K562 (cell line): ENCODE measurements around the gene PHF14. TPM values are rescaled to one million over a fixed set of nuclear protein-coding genes. Genes with fewer than 3 reads are reported as not detected.

Source experiments
- ARID3A ChIP-seq: IDR thresholded peaks from 2 replicates; pipeline ENCODE4 v1.6.1; 2012; ENCODE audit warnings: low read depth, low read length, improper control_type of control experiment, borderline replicate concordance
- ATF1 ChIP-seq, 2 experiments: fragments of 450-650 bp in 1 of 2; IDR thresholded peaks; 2 replicates each; pipeline ENCODE4 v1.6.1; 2016; ENCODE audit warnings: missing compliant biosample characterization in 1 of 2, missing genetic modification characterization in 1 of 2
- ILK ChIP-seq: fragments of 450-650 bp; IDR thresholded peaks from 2 replicates; pipeline ENCODE4 v1.6.1; 2016; ENCODE audit warnings: missing genetic modification characterization, low read depth, mild to moderate bottlenecking, missing compliant biosample characterization, moderate library complexity, borderline replicate concordance
- L3MBTL2 ChIP-seq: fragments of 450-650 bp; IDR thresholded peaks from 2 replicates; pipeline ENCODE4 v1.6.1; 2016; ENCODE audit warnings: mild to moderate bottlenecking, moderate library complexity
- MTA1 ChIP-seq: fragments of 450-650 bp; IDR thresholded peaks from 2 replicates; pipeline ENCODE4 v1.6.1; 2017; ENCODE audit warnings: borderline replicate concordance
- NR2C1 ChIP-seq, 2 experiments: fragments of 450-650 bp; IDR thresholded peaks; 2 replicates each; pipeline ENCODE4 v1.6.1; 2017; ENCODE audit warnings: mild to moderate bottlenecking in 2 of 2, antibody characterized with exemption in 1 of 2, inconsistent platforms in 1 of 2, missing compliant biosample characterization in 1 of 2, missing genetic modification characterization in 1 of 2
- RBBP5 ChIP-seq: fragments of 200-600 bp; sonication (generic); IDR thresholded peaks from 2 replicates; pipeline ENCODE4 v1.6.1; 2012; ENCODE audit warnings: borderline replicate concordance, mild to moderate bottlenecking, low read length, control low read depth, inconsistent platforms; ENCODE audit not compliant: insufficient read depth, poor library complexity, severe bottlenecking
- SLC30A9 ChIP-seq: fragments of 250-450 bp; sonication (Bioruptor Pico); IDR thresholded peaks from 2 replicates; pipeline ENCODE4 v1.8.0; 2022; ENCODE audit warnings: mild to moderate bottlenecking, moderate library complexity
- SP1 ChIP-seq: sonication (generic); formaldehyde crosslinking; IDR thresholded peaks from 2 replicates; pipeline ENCODE4 v1.8.1; 2022; ENCODE audit warnings: mild to moderate bottlenecking, missing genetic modification reagents
- STAG1 ChIP-seq: sonication (generic); formaldehyde crosslinking; IDR thresholded peaks from 2 replicates; pipeline ENCODE4 v1.5.0; 2020; ENCODE audit warnings: missing genetic modification reagents, borderline replicate concordance
- TEAD1 ChIP-seq, 2 experiments: fragments of 450-650 bp in 1 of 2; sonication (generic) in 1 of 2; formaldehyde crosslinking; IDR thresholded peaks; 2 replicates each; pipeline versions ENCODE4 v1.4.0 to v1.8.0; 2020 to 2022; ENCODE audit warnings: mild to moderate bottlenecking in 2 of 2, missing genetic modification reagents in 1 of 2
- U2AF1 ChIP-seq: fragments of 200-400 bp; formaldehyde crosslinking; optimal IDR thresholded peaks from 2 replicates; pipeline ENCODE3; 2017; ENCODE audit warnings: mild to moderate bottlenecking, low read depth, low read length, moderate library complexity
- ZNF740 ChIP-seq, 3 experiments: fragments of 200-800 bp in 1 of 3; sonication (Bioruptor generic) in 1 of 3; sonication (generic) in 1 of 3; formaldehyde crosslinking in 1 of 3; IDR thresholded peaks; 2 replicates each; pipeline versions ENCODE4 v1.6.1 to v1.8.0; 2016 to 2022; ENCODE audit warnings: mild to moderate bottlenecking in 2 of 3, missing compliant biosample characterization in 2 of 3, missing genetic modification characterization in 2 of 3, missing genetic modification reagents in 1 of 3
- polyA plus RNA-seq, 8 experiments: library from polyadenylated mRNA; depleted of rRNA in 4 of 8; stranded (reverse) in 5 of 8; unstranded in 3 of 8; fragments of >200 nt; fragmentation: Nextera tagmentation in 2 of 8; fragmentation: Illumina TruSeq in 1 of 8; extraction: Ambion mirVana in 2 of 8; extraction: Trizol in 1 of 8; gene quantifications; 2 replicates each; pipeline versions ENCODE4 v1.2.1 to v1.2.3, GENCODE V29; 2011 to 2014; ENCODE audit warnings: inconsistent platforms in 1 of 8, missing spikeins in 1 of 8
- total RNA-seq, 7 experiments: library from RNA; depleted of rRNA in 6 of 7; stranded (reverse); fragments of >200 nt in 6 of 7; fragmentation: Illumina TruSeq in 2 of 7; extraction: Trizol in 2 of 7; gene quantifications; 2 replicates each; pipeline versions ENCODE4 v1.2.1 to v1.2.3, GENCODE V29; 2011 to 2021; ENCODE audit warnings: low replicate concordance in 1 of 7
- TF ChIP-seq, protein P1 (sequence below): sonication (generic); formaldehyde crosslinking; IDR thresholded peaks from 2 replicates; pipeline ENCODE4 v1.8.0; 2023; ENCODE audit warnings: mild to moderate bottlenecking, missing genetic modification reagents
- TF ChIP-seq, protein P2 (sequence below): fragments of 250-450 bp; sonication (Bioruptor Pico); IDR thresholded peaks from 2 replicates; pipeline ENCODE4 v1.8.0; 2022; ENCODE audit warnings: moderate library complexity, mild to moderate bottlenecking, inconsistent platforms
- TF ChIP-seq, protein P3 (sequence below), 2 experiments: fragments of 450-650 bp; IDR thresholded peaks; 2 replicates each; pipeline ENCODE4 v1.6.1; 2016
- TF ChIP-seq, protein P4 (sequence below): fragments of 250-450 bp; sonication (Bioruptor Pico); IDR thresholded peaks from 2 replicates; pipeline ENCODE4 v1.4.0; 2020; ENCODE audit warnings: mild to moderate bottlenecking, moderate library complexity

Gene PHF14
- total and polyA plus RNA-seq, 9 of the 15 experiments (the other 6 are each of a cell fraction or from before 2014, with no cell fraction given), result 27.5 to 67.6 (median 41.4) TPM

- TF ChIP-seq, protein P1, sequence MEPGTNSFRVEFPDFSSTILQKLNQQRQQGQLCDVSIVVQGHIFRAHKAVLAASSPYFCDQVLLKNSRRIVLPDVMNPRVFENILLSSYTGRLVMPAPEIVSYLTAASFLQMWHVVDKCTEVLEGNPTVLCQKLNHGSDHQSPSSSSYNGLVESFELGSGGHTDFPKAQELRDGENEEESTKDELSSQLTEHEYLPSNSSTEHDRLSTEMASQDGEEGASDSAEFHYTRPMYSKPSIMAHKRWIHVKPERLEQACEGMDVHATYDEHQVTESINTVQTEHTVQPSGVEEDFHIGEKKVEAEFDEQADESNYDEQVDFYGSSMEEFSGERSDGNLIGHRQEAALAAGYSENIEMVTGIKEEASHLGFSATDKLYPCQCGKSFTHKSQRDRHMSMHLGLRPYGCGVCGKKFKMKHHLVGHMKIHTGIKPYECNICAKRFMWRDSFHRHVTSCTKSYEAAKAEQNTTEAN (CRISPR knock-in tag), result no peak
- no peak for TF ChIP-seq ATF1 (CRISPR knock-in tag; IDR thresholded peaks at IDR 0.05)
- peak; percentile 81 for TF ChIP-seq ATF1 (tag; IDR thresholded peaks at IDR 0.05)
- no peak for TF ChIP-seq ILK (tag)
- TF ChIP-seq, protein P2, sequence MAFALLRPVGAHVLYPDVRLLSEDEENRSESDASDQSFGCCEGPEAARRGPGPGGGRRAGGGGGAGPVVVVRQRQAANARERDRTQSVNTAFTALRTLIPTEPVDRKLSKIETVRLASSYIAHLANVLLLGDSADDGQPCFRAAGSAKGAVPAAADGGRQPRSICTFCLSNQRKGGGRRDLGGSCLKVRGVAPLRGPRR, result no peak
- peak; percentile 93 for TF ChIP-seq MTA1
- TF ChIP-seq ZNF740 (CRISPR knock-in tag; IDR thresholded peaks at IDR 0.05), result no peak
- TF ChIP-seq ZNF740 (tag; IDR thresholded peaks at IDR 0.05), result no peak
- TF ChIP-seq, protein P3, sequence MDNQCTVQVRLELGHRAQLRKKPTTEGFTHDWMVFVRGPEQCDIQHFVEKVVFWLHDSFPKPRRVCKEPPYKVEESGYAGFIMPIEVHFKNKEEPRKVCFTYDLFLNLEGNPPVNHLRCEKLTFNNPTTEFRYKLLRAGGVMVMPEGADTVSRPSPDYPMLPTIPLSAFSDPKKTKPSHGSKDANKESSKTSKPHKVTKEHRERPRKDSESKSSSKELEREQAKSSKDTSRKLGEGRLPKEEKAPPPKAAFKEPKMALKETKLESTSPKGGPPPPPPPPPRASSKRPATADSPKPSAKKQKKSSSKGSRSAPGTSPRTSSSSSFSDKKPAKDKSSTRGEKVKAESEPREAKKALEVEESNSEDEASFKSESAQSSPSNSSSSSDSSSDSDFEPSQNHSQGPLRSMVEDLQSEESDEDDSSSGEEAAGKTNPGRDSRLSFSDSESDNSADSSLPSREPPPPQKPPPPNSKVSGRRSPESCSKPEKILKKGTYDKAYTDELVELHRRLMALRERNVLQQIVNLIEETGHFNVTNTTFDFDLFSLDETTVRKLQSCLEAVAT (IDR thresholded peaks at IDR 0.05), result peak; percentile 86 to 90
- TF ChIP-seq TEAD1 (CRISPR knock-in tag; IDR thresholded peaks at IDR 0.05), result peak; percentile 98 to 99
- peak; percentile 66 for TF ChIP-seq L3MBTL2
- no peak; the same call in 1 of the 2 replicates for TF ChIP-seq NR2C1 (IDR thresholded peaks at IDR 0.05)
- TF ChIP-seq NR2C1 (tag; IDR thresholded peaks at IDR 0.05), result 0 out of 2 replicates have a peak, but pooled peaks have one; percentile 20
- TF ChIP-seq STAG1 (CRISPR knock-in tag), result no peak
- TF ChIP-seq RBBP5, result peak; percentile 96
- no peak for TF ChIP-seq U2AF1
- peak; percentile 35; the same call in 1 of the 2 replicates for TF ChIP-seq SP1 (CRISPR knock-in tag)
- TF ChIP-seq ARID3A, result no peak
- TF ChIP-seq SLC30A9 (CRISPR knock-in tag), result no peak
- TF ChIP-seq, protein P4, sequence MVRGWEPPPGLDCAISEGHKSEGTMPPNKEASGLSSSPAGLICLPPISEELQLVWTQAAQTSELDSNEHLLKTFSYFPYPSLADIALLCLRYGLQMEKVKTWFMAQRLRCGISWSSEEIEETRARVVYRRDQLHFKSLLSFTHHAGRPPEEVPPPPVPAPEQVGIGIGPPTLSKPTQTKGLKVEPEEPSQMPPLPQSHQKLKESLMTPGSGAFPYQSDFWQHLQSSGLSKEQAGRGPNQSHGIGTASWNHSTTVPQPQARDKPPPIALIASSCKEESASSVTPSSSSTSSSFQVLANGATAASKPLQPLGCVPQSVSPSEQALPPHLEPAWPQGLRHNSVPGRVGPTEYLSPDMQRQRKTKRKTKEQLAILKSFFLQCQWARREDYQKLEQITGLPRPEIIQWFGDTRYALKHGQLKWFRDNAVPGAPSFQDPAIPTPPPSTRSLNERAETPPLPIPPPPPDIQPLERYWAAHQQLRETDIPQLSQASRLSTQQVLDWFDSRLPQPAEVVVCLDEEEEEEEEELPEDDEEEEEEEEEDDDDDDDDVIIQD, result no peak
Measured at GRCh38 chr7:10939911-10940703, 33.6 kb upstream of the PHF14 start (continued).
